ENCODE data around the gene DLGAP1.
A peak's percentile ranks its signal among the peaks of the same experiment; 100 is the strongest.

Gene DLGAP1

GRCh38 chr18:3457261-3457724 is 997.8 kb downstream of the DLGAP1 start:
- DNase-seq: no peak

GRCh38 chr18:3456686-3457069 is 998.4 kb downstream of the DLGAP1 start:
- DNase-seq: no peak

GRCh38 chr18:3455907-3456685 is 999.0 kb downstream of the DLGAP1 start:
- peak; percentile 72 for DNase-seq

- no peak for DNase-seq
Measured at GRCh38 chr18:3455090-3455635, 999.9 kb downstream of the DLGAP1 start.

GRCh38 chr18:3454365-3455089 is 1000.6 kb downstream of the DLGAP1 start:
- DNase-seq: peak; percentile 70

GRCh38 chr18:3453540-3454364 is 1001.4 kb downstream of the DLGAP1 start:
- DNase-seq: peak; percentile 93

GRCh38 chr18:3452750-3453539 is 1002.2 kb downstream of the DLGAP1 start:
- DNase-seq: peak; percentile 30

GRCh38 chr18:3451989-3452749 is 1002.9 kb downstream of the DLGAP1 start:
- DNase-seq: peak; percentile 61

- peak; percentile 93 for DNase-seq
Measured at GRCh38 chr18:3451183-3451988, 1003.7 kb downstream of the DLGAP1 start.

GRCh38 chr18:3450799-3451182 is 1004.3 kb downstream of the DLGAP1 start:
- no peak for DNase-seq

- peak; percentile 78 for DNase-seq
Measured at GRCh38 chr18:3450012-3450798, 1004.9 kb downstream of the DLGAP1 start, which contains the start of gene TGIF1. TGIF1 (plus strand) TSS chr18:3450172; CDS start chr18:3450490, 318 bp downstream.

GRCh38 chr18:3449512-3450011 is 1005.5 kb downstream of the DLGAP1 start:
- peak; percentile 95 for DNase-seq

GRCh38 chr18:3448838-3449511 is 1006.1 kb downstream of the DLGAP1 start:
- no peak for DNase-seq

GRCh38 chr18:3447895-3448837 is 1006.9 kb downstream of the DLGAP1 start:
- peak; percentile 98 for DNase-seq

GRCh38 chr18:3447068-3447894 is 1007.8 kb downstream of the DLGAP1 start:
- peak; percentile 68 for DNase-seq

All from EL (cell line).